Endothelial cell of hepatic sinusoid (primary cell): ENCODE measurements around the gene WBP2.

ENCODE experiments used
- in situ Hi-C: cut with HindIII; loops from 2 replicates; pipeline ENCODE4 v1.10.0; 2017; ENCODE audit warnings: low sequenced_read_pairs

The WBP2 gene

GRCh38 chr17:75832164-75832651 is 22.9 kb downstream of the WBP2 start:
- in situ Hi-C loops = no loop called here

GRCh38 chr17:75831032-75831571 is 24.0 kb downstream of the WBP2 start:
- in situ Hi-C loops = no loop called here

GRCh38 chr17:75830164-75831031 is 24.7 kb downstream of the WBP2 start:
- in situ Hi-C loops = no loop called here

- in situ Hi-C loops = no loop called here
These were observed 25.4 kb downstream of the WBP2 start for GRCh38 chr17:75829747-75830146.

GRCh38 chr17:75828741-75829140 is 26.4 kb downstream of the WBP2 start:
- in situ Hi-C loops = no loop called here

GRCh38 chr17:75828076-75828400 is 27.1 kb downstream of the WBP2 start:
- in situ Hi-C loops = no loop called here

GRCh38 chr17:75827308-75828075 is 27.6 kb downstream of the WBP2 start:
- in situ Hi-C loops = no loop called here

GRCh38 chr17:75826561-75827307 is 28.4 kb downstream of the WBP2 start:
- in situ Hi-C loops = no loop called here

- in situ Hi-C loops = no loop called here
These were observed 29.3 kb downstream of the WBP2 start for GRCh38 chr17:75825748-75826370.

- in situ Hi-C loops = no loop called here
These were observed 30.0 kb downstream of the WBP2 start for GRCh38 chr17:75825149-75825552.

- in situ Hi-C loops = no loop called here
These were observed 30.5 kb downstream of the WBP2 start for GRCh38 chr17:75824666-75825065.

- in situ Hi-C loops = no loop called here
These were observed 31.0 kb downstream of the WBP2 start for GRCh38 chr17:75824050-75824552.

- in situ Hi-C loops = no loop called here
These were observed 31.7 kb downstream of the WBP2 start for GRCh38 chr17:75823257-75824041.

GRCh38 chr17:75822800-75823166 is 32.4 kb downstream of the WBP2 start:
- in situ Hi-C loops = no loop called here

GRCh38 chr17:75822119-75822799 is 32.9 kb downstream of the WBP2 start:
- in situ Hi-C loops = no loop called here

GRCh38 chr17:75821552-75821951 is 33.6 kb downstream of the WBP2 start:
- in situ Hi-C loops = no loop called here

GRCh38 chr17:75820094-75821080 is 34.7 kb downstream of the WBP2 start:
- in situ Hi-C loops = no loop called here

- in situ Hi-C loops = no loop called here
These were observed 35.5 kb downstream of the WBP2 start for GRCh38 chr17:75819678-75820077.
